K562 (cell line): Measurements from ENCODE around the gene BPIFB6. TPM values are rescaled to one million over a fixed set of nuclear protein-coding genes. Genes with fewer than 3 reads are reported as not detected.

Source experiments
- ATAC-seq: fragments of 200-7000 bp; cut with Tn5 transposase; 3 replicates; pipeline ENCODE4 v1.9.1; 2020; ENCODE audit warnings: moderate library complexity
- Bru-seq: library from RNA; stranded (reverse); fragments of 400-500 nt; gene quantifications from one replicate; lab custom pipeline; 2021; lab: Mats Ljungman, UMichigan
- BruChase-seq, 2 experiments: library from RNA; stranded (reverse); fragments of 400-500 nt; gene quantifications; one replicate each; lab custom pipeline; 2021; lab: Mats Ljungman, UMichigan
- BruUV-seq: library from RNA; stranded (reverse); fragments of 400-500 nt; replicated peaks from 2 replicates; lab custom pipeline; 2021; lab: Mats Ljungman, UMichigan
- CTCF ChIA-PET: fragments of 300-600 bp; formaldehyde crosslinking; extraction: SDS; loops from one replicate; lab custom pipeline; 2021; ENCODE audit warnings: low intra/inter-chr PET ratio; lab: Yijun Ruan, JAX
- POLR2A ChIA-PET: fragments of 300-600, 350-650 bp; sonication (Branson Sonifier 250); formaldehyde crosslinking; extraction: SDS; loops from one replicate; lab custom pipeline; 2021; ENCODE audit warnings: antibody characterized with exemption, inconsistent platforms; lab: Yijun Ruan, JAX
- DNase-seq, 4 experiments: peaks; one replicate each; pipeline versions ENCODE4 v3.0.0 to v3.0.0-alpha.2; 2011 to 2018; ENCODE audit warnings: low spot score in 3 of 4, mixed read lengths in 3 of 4; ENCODE audit errors: extremely low read depth in 1 of 4
- FAIRE-seq: peaks from 2 replicates; lab custom pipeline; 2011; peaks lifted over from hg19 to GRCh38; lab: Jason Lieb, UNC
- H2AFZ ChIP-seq: 2 replicates; pipeline ENCODE4 v1.6.0; 2011; ENCODE audit warnings: low read depth, low read length, control low read depth, inconsistent platforms
- H3K27ac ChIP-seq: fragments of 200-600 bp; 3 replicates; pipeline ENCODE4 v1.8.0; 2011; ENCODE audit warnings: low read depth, mild to moderate bottlenecking, control low read depth, inconsistent platforms, low read length, moderate library complexity, mixed read lengths; ENCODE audit errors: extremely low read depth
- H3K27me3 ChIP-seq, 2 experiments: fragments of 300-600 bp in 1 of 2; 2 replicates in 1 of 2; 3 replicates in 1 of 2; pipeline versions ENCODE4 v1.6.0 to v1.8.0; 2011; ENCODE audit warnings: inconsistent platforms in 2 of 2, low read length in 2 of 2, mild to moderate bottlenecking in 1 of 2, mixed read lengths in 1 of 2, moderate library complexity in 1 of 2; ENCODE audit not compliant: control insufficient read depth in 2 of 2, insufficient read depth in 2 of 2
- H3K36me3 ChIP-seq: fragments of 300-600 bp; 3 replicates; pipeline ENCODE4 v1.8.0; 2011; ENCODE audit warnings: mild to moderate bottlenecking, low read length, inconsistent platforms; ENCODE audit not compliant: control insufficient read depth, insufficient read depth
- H3K4me1 ChIP-seq, 2 experiments: fragments of 200-600 bp in 1 of 2; replicated peaks in 1 of 2; 2 replicates in 1 of 2; 3 replicates in 1 of 2; pipeline versions ENCODE4 v1.5.1 to v1.8.0; 2011; ENCODE audit warnings: inconsistent platforms in 2 of 2, low read length in 2 of 2, mild to moderate bottlenecking in 1 of 2, mixed read lengths in 1 of 2, moderate library complexity in 1 of 2; ENCODE audit not compliant: control insufficient read depth in 2 of 2, insufficient read depth in 2 of 2
- H3K4me2 ChIP-seq: 2 replicates; pipeline ENCODE4 v1.6.1; 2011; ENCODE audit warnings: low read length, control low read depth, inconsistent platforms, mixed read lengths; ENCODE audit not compliant: insufficient read depth
- H3K4me3 ChIP-seq: fragments of 200-600 bp; sonication (generic), shearing (Covaris generic); 2 replicates; pipeline ENCODE4 v1.5.1; 2016; ENCODE audit warnings: control low read depth, inconsistent platforms
- H3K79me2 ChIP-seq: fragments of 200-600 bp; 3 replicates; pipeline ENCODE4 v1.8.0; 2011; ENCODE audit warnings: low read length, inconsistent platforms; ENCODE audit not compliant: control insufficient read depth, insufficient read depth
- H3K9ac ChIP-seq, 2 experiments: 2 replicates each; pipeline versions ENCODE4 v1.6.0 to v1.6.1; 2011; ENCODE audit warnings: low read depth in 2 of 2, low read length in 2 of 2, control low read depth in 1 of 2, inconsistent platforms in 1 of 2, mild to moderate bottlenecking in 1 of 2, mixed read lengths in 1 of 2; ENCODE audit not compliant: insufficient read depth in 1 of 2
- H3K9me1 ChIP-seq: one replicate; pipeline ENCODE4 v1.6.0; 2011; ENCODE audit warnings: inconsistent platforms, mild to moderate bottlenecking, low read length, moderate library complexity; ENCODE audit not compliant: control insufficient read depth, insufficient read depth
- H3K9me3 ChIP-seq: replicated peaks from 2 replicates; pipeline ENCODE4 v1.5.1; 2011; ENCODE audit warnings: low read depth, low read length, inconsistent platforms; ENCODE audit not compliant: control insufficient read depth, insufficient read depth
- H4K20me1 ChIP-seq: replicated peaks from 2 replicates; pipeline ENCODE4 v1.6.1; 2011; ENCODE audit warnings: low read length, inconsistent platforms, mixed read lengths; ENCODE audit not compliant: control insufficient read depth, insufficient read depth
- HMGN3 ChIP-seq: IDR thresholded peaks from 2 replicates; pipeline ENCODE4 v1.6.1; 2011; ENCODE audit warnings: borderline replicate concordance, low read depth, mild to moderate bottlenecking, mixed read lengths, low read length; ENCODE audit not compliant: insufficient read length; ENCODE audit errors: extremely low read depth
- KDM2B ChIP-seq: fragments of 250-450 bp; sonication (Bioruptor Pico); IDR thresholded peaks from 2 replicates; pipeline ENCODE4 v1.8.0; 2021; ENCODE audit warnings: mild to moderate bottlenecking, moderate library complexity
- POLR3A ChIP-seq: IDR thresholded peaks from 2 replicates; pipeline ENCODE4 v1.6.1; 2011; ENCODE audit warnings: borderline replicate concordance, mild to moderate bottlenecking, moderate library complexity; ENCODE audit not compliant: insufficient read length, insufficient read depth; ENCODE audit errors: extremely low read depth
- SNRNP70 ChIP-seq: fragments of 200-400 bp; formaldehyde crosslinking; optimal IDR thresholded peaks from 2 replicates; pipeline ENCODE3; 2017; ENCODE audit warnings: low read depth, low read length
- ZNF77 ChIP-seq: fragments of 250-450 bp; sonication (Bioruptor Pico); IDR thresholded peaks from 2 replicates; pipeline ENCODE4 v1.5.0; 2020
- WGBS: fragments of 100-300 bp; shearing (Covaris generic); methylation state at CpG from one replicate; pipeline ENCODE4 v1.1.6; 2016; ENCODE audit warnings: low coverage, mixed read lengths; ENCODE audit not compliant: insufficient coverage; ENCODE audit errors: missing lambda C conversion rate; 5-methylcytosine and 5-hydroxymethylcytosine counted together
- in situ Hi-C: fragments of 300-500 bp; cut with MboI; formaldehyde crosslinking; loops from 4 replicates; pipeline ENCODE4 v1.15.0; 2018; ENCODE audit warnings: inconsistent platforms, mixed read lengths
- intact Hi-C: fragments of 100-400 bp; cut with micrococcal nuclease; formaldehyde crosslinking; loops from 2 replicates; pipeline ENCODE4 v1.14.2; 2022
- long read RNA-seq, 3 experiments: library from polyadenylated mRNA in 2 of 3; library from RNA in 1 of 3; unstranded in 2 of 3; stranded (forward) in 1 of 3; transcript quantifications; one replicate each; pipeline ENCODE4 v2.0.0, GENCODE V29; 2019 to 2022
- polyA minus RNA-seq, 3 experiments: library from RNA; depleted of rRNA, polyadenylated mRNA; stranded (reverse); fragments of >200 nt; gene quantifications; 2 replicates each; pipeline ENCODE4 v1.2.3, GENCODE V29; 2011
- polyA plus RNA-seq, 8 experiments: library from polyadenylated mRNA; depleted of rRNA in 4 of 8; stranded (reverse) in 5 of 8; unstranded in 3 of 8; fragments of >200 nt; fragmentation: Nextera tagmentation in 2 of 8; fragmentation: Illumina TruSeq in 1 of 8; extraction: Ambion mirVana in 2 of 8; extraction: Trizol in 1 of 8; gene quantifications; 2 replicates each; pipeline versions ENCODE4 v1.2.1 to v1.2.3, GENCODE V29; 2011 to 2014; ENCODE audit warnings: inconsistent platforms in 1 of 8, missing spikeins in 1 of 8
- total RNA-seq, 7 experiments: library from RNA; depleted of rRNA in 6 of 7; stranded (reverse); fragments of >200 nt in 6 of 7; fragmentation: Illumina TruSeq in 2 of 7; extraction: Trizol in 2 of 7; gene quantifications; 2 replicates each; pipeline versions ENCODE4 v1.2.1 to v1.2.3, GENCODE V29; 2011 to 2021; ENCODE audit warnings: low replicate concordance in 1 of 7

BPIFB6 gene
- not detected in 2 replicates for total RNA-seq (2011; cell fraction: chromatin; rRNA removed; ENCODE audit: low replicate concordance)
- not detected in 2 replicates for total RNA-seq (2011; cell fraction: nucleolus; rRNA removed)
- total RNA-seq (2011; cell fraction: nucleoplasm; rRNA removed), result not detected in 2 replicates
- total RNA-seq (2014; rRNA removed) (not detected in 2 replicates), total RNA-seq (2014; rRNA removed; fragmentation: Illumina TruSeq; extraction: Trizol) (not detected in 2 replicates), total RNA-seq (2015; rRNA removed; fragmentation: Illumina TruSeq; extraction: Trizol) (not detected in 2 replicates), total RNA-seq (2021) (not detected in 2 replicates), polyA plus RNA-seq (2011; rRNA removed) (not detected in 2 replicates), polyA plus RNA-seq (2014; fragmentation: Illumina TruSeq; extraction: Trizol) (not detected in 2 replicates), polyA plus RNA-seq (2014; fragmentation: Nextera tagmentation; extraction: Ambion mirVana) (not detected), polyA plus RNA-seq (2014; rRNA removed) (not detected in 2 replicates), polyA minus RNA-seq (2011; rRNA and poly(A)+ RNA removed) (not detected in 2 replicates), Bru-seq, nascent RNA (not detected), BruChase-seq, experiment 1, labeled RNA remaining after a 2-hour chase (not detected), BruChase-seq, experiment 2, labeled RNA remaining after a 6-hour chase (not detected)
- not detected in 2 replicates for polyA plus RNA-seq (2011; cell fraction: cytosol; rRNA removed)
- not detected in 2 replicates for polyA plus RNA-seq (2011; cell fraction: nucleus; rRNA removed)
- polyA plus RNA-seq (2012), result not detected in 2 replicates
- not detected in 2 replicates for polyA minus RNA-seq (2011; cell fraction: cytosol; rRNA and poly(A)+ RNA removed)
- not detected in 2 replicates for polyA minus RNA-seq (2011; cell fraction: nucleus; rRNA and poly(A)+ RNA removed)
- long read RNA-seq, experiment 1, result 0 reads
- long read RNA-seq, experiment 2, result 0 reads
- long read RNA-seq, experiment 3, result 0 reads

GRCh38 chr20:33031531-33031930 is at the start of gene BPIFB6:
Gene BPIFB6 (plus strand): TSS chr20:33031648. CDS start chr20:33031648, 0 bp downstream.
- ChIA-PET POLR2A (interaction anchor here (0.6 kb wide), 1 partner anchor 9 kb away, joined by 3 read pairs; no protein-coding TSS in a partner anchor), CTCF (no interaction called here)
- Histone ChIP-seq H3K27ac (no peak within 1 kb of the TSS), H3K4me3 (no peak within 1 kb of the TSS), H2AFZ (no peak within 1 kb of the TSS), H3K36me3 (no peaks in the 10 kb centered on the region), H3K9ac (no peak within 1 kb of the TSS), H3K4me1 (peaks cover 0 to 3% of the 10 kb centered on the region in 2 experiments; a peak in 1 of 5 replicates), H3K4me2 (no peak within 1 kb of the TSS), H3K27me3 (peaks cover 0 to 31% of the 10 kb centered on the region in 2 experiments; a peak in 2 of 5 replicates), H3K9me3 (no peaks in the 10 kb centered on the region), H4K20me1 (no peaks in the 10 kb centered on the region), H3K9me1 (no peaks in the 10 kb centered on the region), H3K79me2 (no peaks in the 10 kb centered on the region)
- BruUV-seq, result no TSS peak
- no peak for DNase-seq
- no peak for FAIRE-seq
- no peak for ATAC-seq
- 0% methylated on average over 10 of the region's 10 CpGs for WGBS
- intact Hi-C loops, result no loop called here
- in situ Hi-C loops, result no loop called here
- TF ChIP-seq HMGN3 (no peak), SNRNP70 (no peak), POLR3A (no peak), ZNF77 (no peak), KDM2B (CRISPR knock-in tag) (no peak)
